Fibroblast of villous mesenchyme (primary cell): ENCODE results near the gene TMEM39A. TPM values are rescaled to one million over a fixed set of nuclear protein-coding genes. Genes with fewer than 3 reads are reported as not detected.

Source experiments
- DNase-seq: peaks from one replicate; pipeline ENCODE4 v3.0.0-alpha.2; 2010; ENCODE audit warnings: low read depth
- H3K4me3 ChIP-seq: 2 replicates; pipeline ENCODE4 v1.5.1; 2011; ENCODE audit warnings: low read depth, mild to moderate bottlenecking, low read length
- CTCF ChIP-seq: IDR thresholded peaks from 2 replicates; pipeline ENCODE4 v1.5.1; 2012; ENCODE audit warnings: low read depth, mild to moderate bottlenecking, low read length; ENCODE audit not compliant: insufficient read depth
- total RNA-seq: library from RNA; depleted of rRNA; stranded (reverse); fragments of >200 nt; gene quantifications from 2 replicates; pipeline ENCODE4 v1.2.3, GENCODE V29; 2012

Gene TMEM39A
- total RNA-seq, 1 donor, result 88.5 TPM

- H3K4me3 ChIP-seq, result no peak overlapping the region
- no peak for TF ChIP-seq CTCF
- DNase-seq, result no peak
Measured at GRCh38 chr3:119434703-119435102, 28.7 kb downstream of the TMEM39A start.

GRCh38 chr3:119433613-119434325 lies 29.6 kb downstream of the TMEM39A start:
- no peak for DNase-seq
- no peak for TF ChIP-seq CTCF
- no peak overlapping the region for H3K4me3 ChIP-seq

- no peak overlapping the region for H3K4me3 ChIP-seq
- peak; percentile 17 for TF ChIP-seq CTCF
- DNase-seq, result peak; percentile 7
Measured at GRCh38 chr3:119428538-119428937, 34.9 kb downstream of the TMEM39A start.

GRCh38 chr3:119427669-119428068 lies 35.7 kb downstream of the TMEM39A start:
- peak; percentile 7 for DNase-seq
- TF ChIP-seq CTCF, result no peak
- H3K4me3 ChIP-seq, result no peak overlapping the region

GRCh38 chr3:119420196-119420595 lies 43.2 kb downstream of the TMEM39A start:
- TF ChIP-seq CTCF, result peak; percentile 13
- no peak for DNase-seq
- no peak overlapping the region for H3K4me3 ChIP-seq

- peak; percentile 19 for DNase-seq
- H3K4me3 ChIP-seq, result no peak overlapping the region
- TF ChIP-seq CTCF, result no peak
Measured at GRCh38 chr3:119418641-119419040, 44.8 kb downstream of the TMEM39A start.
